ENCODE measurements around the gene LNX1. TPM values are rescaled to one million over a fixed set of nuclear protein-coding genes. Genes with fewer than 3 reads are reported as not detected.

The LNX1 gene
- total RNA-seq, 1 experiment from 2014 or later, result 3.3 TPM

DNA sequence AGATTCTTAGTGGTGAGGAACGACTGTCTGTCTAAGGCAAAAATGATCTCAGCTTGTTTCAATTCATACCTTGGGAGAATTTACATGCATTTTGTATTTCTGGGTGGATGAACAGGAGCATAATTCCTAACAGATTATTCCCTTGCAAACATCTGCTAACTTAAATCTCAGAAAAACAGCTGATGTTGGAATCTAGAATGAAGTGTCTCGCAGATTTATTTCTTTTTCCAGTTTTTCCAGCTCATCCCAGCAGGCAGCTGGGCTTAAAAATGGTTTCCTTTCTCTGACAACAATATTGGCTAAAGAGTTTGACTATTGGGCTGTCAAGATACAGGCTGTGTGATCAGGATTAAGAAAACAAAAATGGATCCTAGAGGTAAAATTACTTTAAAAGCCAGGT is 1.1 kb downstream of the LNX1 start:
- intact Hi-C loops (cut with micrococcal nuclease), result loop anchor here (5.0 kb wide), 2 partner anchors 98 to 393 kb away; no protein-coding TSS in a partner anchor
- TF ChIP-seq, protein P1, sequence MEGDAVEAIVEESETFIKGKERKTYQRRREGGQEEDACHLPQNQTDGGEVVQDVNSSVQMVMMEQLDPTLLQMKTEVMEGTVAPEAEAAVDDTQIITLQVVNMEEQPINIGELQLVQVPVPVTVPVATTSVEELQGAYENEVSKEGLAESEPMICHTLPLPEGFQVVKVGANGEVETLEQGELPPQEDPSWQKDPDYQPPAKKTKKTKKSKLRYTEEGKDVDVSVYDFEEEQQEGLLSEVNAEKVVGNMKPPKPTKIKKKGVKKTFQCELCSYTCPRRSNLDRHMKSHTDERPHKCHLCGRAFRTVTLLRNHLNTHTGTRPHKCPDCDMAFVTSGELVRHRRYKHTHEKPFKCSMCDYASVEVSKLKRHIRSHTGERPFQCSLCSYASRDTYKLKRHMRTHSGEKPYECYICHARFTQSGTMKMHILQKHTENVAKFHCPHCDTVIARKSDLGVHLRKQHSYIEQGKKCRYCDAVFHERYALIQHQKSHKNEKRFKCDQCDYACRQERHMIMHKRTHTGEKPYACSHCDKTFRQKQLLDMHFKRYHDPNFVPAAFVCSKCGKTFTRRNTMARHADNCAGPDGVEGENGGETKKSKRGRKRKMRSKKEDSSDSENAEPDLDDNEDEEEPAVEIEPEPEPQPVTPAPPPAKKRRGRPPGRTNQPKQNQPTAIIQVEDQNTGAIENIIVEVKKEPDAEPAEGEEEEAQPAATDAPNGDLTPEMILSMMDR (IDR thresholded peaks at IDR 0.05 in 2 of 3, conservative IDR thresholded peaks at IDR 0.05 in 1 of 3; ENCODE audit: borderline replicate concordance in 1 of 3, insufficient read depth in 1 of 3, low read depth in 2 of 3, low read length in 2 of 3), result no peak
- no peak for TF ChIP-seq RAD21 (IDR thresholded peaks at IDR 0.05; ENCODE audit: low read depth)
- no peak for TF ChIP-seq JUND (IDR thresholded peaks at IDR 0.05)
- TF ChIP-seq, protein P2, sequence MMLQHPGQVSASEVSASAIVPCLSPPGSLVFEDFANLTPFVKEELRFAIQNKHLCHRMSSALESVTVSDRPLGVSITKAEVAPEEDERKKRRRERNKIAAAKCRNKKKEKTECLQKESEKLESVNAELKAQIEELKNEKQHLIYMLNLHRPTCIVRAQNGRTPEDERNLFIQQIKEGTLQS (IDR thresholded peaks at IDR 0.05), result no peak
- no peak for TF ChIP-seq SIN3A (IDR thresholded peaks at IDR 0.05; ENCODE audit: low read depth)
- no peak for TF ChIP-seq SP1 (IDR thresholded peaks at IDR 0.05; ENCODE audit: low read depth)
- no peak for TF ChIP-seq FOSL1 (IDR thresholded peaks at IDR 0.05; ENCODE audit: low read depth)
- no peak for TF ChIP-seq EZH2phosphoT487 (IDR thresholded peaks at IDR 0.05; ENCODE audit: borderline replicate concordance)
- TF ChIP-seq SRF (IDR thresholded peaks at IDR 0.05; ENCODE audit: low read depth), result no peak
- TF ChIP-seq EZH2 (IDR thresholded peaks at IDR 0.05), result no peak
- no peak for TF ChIP-seq POLR2A (IDR thresholded peaks at IDR 0.05; ENCODE audit: borderline replicate concordance, extremely low read depth, insufficient read depth, insufficient read length)
- TF ChIP-seq, protein P3, sequence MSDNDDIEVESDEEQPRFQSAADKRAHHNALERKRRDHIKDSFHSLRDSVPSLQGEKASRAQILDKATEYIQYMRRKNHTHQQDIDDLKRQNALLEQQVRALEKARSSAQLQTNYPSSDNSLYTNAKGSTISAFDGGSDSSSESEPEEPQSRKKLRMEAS (IDR thresholded peaks at IDR 0.05), result no peak
- no peak for TF ChIP-seq YY1 (IDR thresholded peaks at IDR 0.05; ENCODE audit: extremely low read depth, insufficient replicate concordance, low read depth, low read length)
- TF ChIP-seq, protein P4, sequence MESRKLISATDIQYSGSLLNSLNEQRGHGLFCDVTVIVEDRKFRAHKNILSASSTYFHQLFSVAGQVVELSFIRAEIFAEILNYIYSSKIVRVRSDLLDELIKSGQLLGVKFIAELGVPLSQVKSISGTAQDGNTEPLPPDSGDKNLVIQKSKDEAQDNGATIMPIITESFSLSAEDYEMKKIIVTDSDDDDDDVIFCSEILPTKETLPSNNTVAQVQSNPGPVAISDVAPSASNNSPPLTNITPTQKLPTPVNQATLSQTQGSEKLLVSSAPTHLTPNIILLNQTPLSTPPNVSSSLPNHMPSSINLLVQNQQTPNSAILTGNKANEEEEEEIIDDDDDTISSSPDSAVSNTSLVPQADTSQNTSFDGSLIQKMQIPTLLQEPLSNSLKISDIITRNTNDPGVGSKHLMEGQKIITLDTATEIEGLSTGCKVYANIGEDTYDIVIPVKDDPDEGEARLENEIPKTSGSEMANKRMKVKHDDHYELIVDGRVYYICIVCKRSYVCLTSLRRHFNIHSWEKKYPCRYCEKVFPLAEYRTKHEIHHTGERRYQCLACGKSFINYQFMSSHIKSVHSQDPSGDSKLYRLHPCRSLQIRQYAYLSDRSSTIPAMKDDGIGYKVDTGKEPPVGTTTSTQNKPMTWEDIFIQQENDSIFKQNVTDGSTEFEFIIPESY (IDR thresholded peaks at IDR 0.05; ENCODE audit: extremely low read depth, insufficient replicate concordance, low read length), result no peak
- no peaks in the 10 kb centered on the region for H3K9me3 ChIP-seq (ENCODE audit: control insufficient read depth in 1 of 2, insufficient read depth in 1 of 2, low read depth in 1 of 2, low read length in 2 of 2)
- no peak overlapping the region for H3K27ac ChIP-seq (ENCODE audit: low read depth, low read length)
- no peaks in the 10 kb centered on the region for H3K9me2 ChIP-seq (ENCODE audit: insufficient read depth)
- no peak overlapping the region for H3K4me2 ChIP-seq (ENCODE audit: low read length)
- ATAC-seq, result no peak
- ChIA-PET RAD21 (ENCODE audit: low non-redundant PET in 1 of 2, low total read pairs in 2 of 2, uncharacterized antibody in 2 of 2, unreplicated experiment in 2 of 2) (no interaction called here), CTCF (interaction anchor here (0.7 to 1.5 kb wide), 3 partner anchors 11 to 644 kb away, joined by 3 read pairs; no protein-coding TSS in a partner anchor), POLR2A (no interaction called here)
- no peak for DNase-seq (ENCODE audit: low read depth, low spot score)
- H4K20me1 ChIP-seq (ENCODE audit: insufficient read depth), result no peaks in the 10 kb centered on the region
- H3K27me3 ChIP-seq (ENCODE audit: insufficient read depth, low read length), result no peaks in the 10 kb centered on the region
- H3K79me2 ChIP-seq (ENCODE audit: insufficient read depth, low read length), result no peaks in the 10 kb centered on the region
- peaks cover 18 to 30% of the 10 kb centered on the region in 2 experiments for H3K4me1 ChIP-seq (ENCODE audit: control insufficient read depth in 1 of 2, insufficient read depth in 2 of 2, low read length in 2 of 2)
- no peak overlapping the region for H3K4me3 ChIP-seq (replicated peaks in 1 of 2; ENCODE audit: low read depth in 1 of 2, low read length in 2 of 2)
- H3K9ac ChIP-seq (ENCODE audit: low read length), result no peak overlapping the region
- no peaks in the 10 kb centered on the region for H3K36me3 ChIP-seq (ENCODE audit: control insufficient read depth in 1 of 2, insufficient read depth in 2 of 2, low read length in 2 of 2)
- H2AFZ ChIP-seq (ENCODE audit: low read depth, low read length, poor library complexity, severe bottlenecking), result no peak overlapping the region
- BruUV-seq (replicated peaks), result no TSS peak

Data from HCT116 (cell line).